ENCODE data around the gene SSRP1.

Gene SSRP1

DNA sequence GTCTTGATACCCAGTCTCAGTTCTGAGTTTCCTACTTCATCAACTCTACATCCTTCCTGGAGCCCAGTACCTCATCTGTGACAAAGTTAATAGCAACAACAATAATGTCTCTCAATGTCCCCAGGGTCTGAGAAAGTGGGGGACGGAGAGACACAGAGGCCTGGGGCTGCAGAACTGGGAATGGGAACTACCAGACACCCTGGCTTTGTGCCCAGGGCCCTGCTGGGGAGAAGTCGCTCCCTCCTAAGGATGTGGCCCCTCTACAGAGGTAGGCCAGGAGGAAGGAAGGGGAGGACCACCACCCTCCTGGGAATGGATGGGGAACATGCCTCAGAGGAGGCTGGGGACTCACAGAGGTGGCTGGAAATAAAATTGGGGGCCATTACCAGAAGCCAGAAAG is 39.8 kb upstream of the SSRP1 start:
- Histone ChIP-seq H3K27me3 (ENCODE audit: insufficient read depth, low read length, poor library complexity) (no peaks in the 10 kb centered on the region), H3K4me3 (ENCODE audit: low read depth in 1 of 2, low read length in 2 of 2) (no peak overlapping the region), H3K9ac (ENCODE audit: low read depth, low read length) (no peak overlapping the region), H3K27ac (ENCODE audit: low read length) (no peak overlapping the region), H3K36me3 (ENCODE audit: insufficient read depth, low read length) (no peaks in the 10 kb centered on the region), H3K79me2 (ENCODE audit: insufficient read depth, low read length) (no peaks in the 10 kb centered on the region), H3K4me1 (ENCODE audit: insufficient read depth, low read length) (no peaks in the 10 kb centered on the region), H4K20me1 (ENCODE audit: insufficient read depth, low read length) (no peaks in the 10 kb centered on the region; the same call in 1 of the 2 replicates), H2AFZ (ENCODE audit: low read depth, low read length) (no peak overlapping the region), H3K9me3 (ENCODE audit: insufficient read depth, low read length, severe bottlenecking) (no peaks in the 10 kb centered on the region), H3K4me2 (ENCODE audit: insufficient read depth, low read length) (no peak overlapping the region)
- TF ChIP-seq, protein P1, sequence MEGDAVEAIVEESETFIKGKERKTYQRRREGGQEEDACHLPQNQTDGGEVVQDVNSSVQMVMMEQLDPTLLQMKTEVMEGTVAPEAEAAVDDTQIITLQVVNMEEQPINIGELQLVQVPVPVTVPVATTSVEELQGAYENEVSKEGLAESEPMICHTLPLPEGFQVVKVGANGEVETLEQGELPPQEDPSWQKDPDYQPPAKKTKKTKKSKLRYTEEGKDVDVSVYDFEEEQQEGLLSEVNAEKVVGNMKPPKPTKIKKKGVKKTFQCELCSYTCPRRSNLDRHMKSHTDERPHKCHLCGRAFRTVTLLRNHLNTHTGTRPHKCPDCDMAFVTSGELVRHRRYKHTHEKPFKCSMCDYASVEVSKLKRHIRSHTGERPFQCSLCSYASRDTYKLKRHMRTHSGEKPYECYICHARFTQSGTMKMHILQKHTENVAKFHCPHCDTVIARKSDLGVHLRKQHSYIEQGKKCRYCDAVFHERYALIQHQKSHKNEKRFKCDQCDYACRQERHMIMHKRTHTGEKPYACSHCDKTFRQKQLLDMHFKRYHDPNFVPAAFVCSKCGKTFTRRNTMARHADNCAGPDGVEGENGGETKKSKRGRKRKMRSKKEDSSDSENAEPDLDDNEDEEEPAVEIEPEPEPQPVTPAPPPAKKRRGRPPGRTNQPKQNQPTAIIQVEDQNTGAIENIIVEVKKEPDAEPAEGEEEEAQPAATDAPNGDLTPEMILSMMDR (IDR thresholded peaks at IDR 0.05; ENCODE audit: borderline replicate concordance, extremely low read depth, low read length, poor library complexity, severe bottlenecking): no peak
- no peak for TF ChIP-seq EZH2 (IDR thresholded peaks at IDR 0.05; ENCODE audit: borderline replicate concordance, low read depth, low read length, severe bottlenecking)
- ATAC-seq (ENCODE audit: insufficient read depth, low read depth) (no peak), DNase-seq (no peak)

DNA sequence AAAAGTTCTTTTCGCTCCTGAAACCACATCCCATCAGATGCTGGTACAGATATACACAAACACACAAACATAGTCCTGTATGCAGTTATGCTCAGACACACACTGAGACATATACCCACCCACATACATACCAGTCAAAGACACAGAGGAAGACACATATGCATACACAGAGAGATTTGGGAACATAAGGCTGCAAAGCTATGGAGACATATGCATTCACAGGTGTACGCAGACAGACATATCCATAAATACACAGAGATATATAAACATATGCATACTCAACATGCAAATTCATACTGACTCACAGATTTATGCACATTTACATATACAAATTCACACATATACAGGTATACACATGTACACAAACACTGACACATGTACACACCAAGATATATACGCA is 39.3 kb upstream of the SSRP1 start:
- no peak for DNase-seq
- TF ChIP-seq EZH2 (IDR thresholded peaks at IDR 0.05; ENCODE audit: borderline replicate concordance, low read depth, low read length, severe bottlenecking): no peak
- TF ChIP-seq, protein P1 (IDR thresholded peaks at IDR 0.05; ENCODE audit: borderline replicate concordance, extremely low read depth, low read length, poor library complexity, severe bottlenecking): no peak
- no peaks in the 10 kb centered on the region for H3K9me3 ChIP-seq (ENCODE audit: insufficient read depth, low read length, severe bottlenecking)
- H3K27me3 ChIP-seq (ENCODE audit: insufficient read depth, low read length, poor library complexity): no peaks in the 10 kb centered on the region
- H3K4me1 ChIP-seq (ENCODE audit: insufficient read depth, low read length): no peaks in the 10 kb centered on the region
- no peak overlapping the region for H2AFZ ChIP-seq (ENCODE audit: low read depth, low read length)
- H4K20me1 ChIP-seq (ENCODE audit: insufficient read depth, low read length): no peaks in the 10 kb centered on the region; the same call in 1 of the 2 replicates
- H3K4me3 ChIP-seq (ENCODE audit: low read depth in 1 of 2, low read length in 2 of 2): no peak overlapping the region
- H3K9ac ChIP-seq (ENCODE audit: low read depth, low read length): no peak overlapping the region
- no peak overlapping the region for H3K4me2 ChIP-seq (ENCODE audit: insufficient read depth, low read length)
- ATAC-seq (ENCODE audit: insufficient read depth, low read depth): no peak
- H3K27ac ChIP-seq (ENCODE audit: low read length): no peak overlapping the region
- H3K79me2 ChIP-seq (ENCODE audit: insufficient read depth, low read length): no peaks in the 10 kb centered on the region
- no peaks in the 10 kb centered on the region for H3K36me3 ChIP-seq (ENCODE audit: insufficient read depth, low read length)

DNA sequence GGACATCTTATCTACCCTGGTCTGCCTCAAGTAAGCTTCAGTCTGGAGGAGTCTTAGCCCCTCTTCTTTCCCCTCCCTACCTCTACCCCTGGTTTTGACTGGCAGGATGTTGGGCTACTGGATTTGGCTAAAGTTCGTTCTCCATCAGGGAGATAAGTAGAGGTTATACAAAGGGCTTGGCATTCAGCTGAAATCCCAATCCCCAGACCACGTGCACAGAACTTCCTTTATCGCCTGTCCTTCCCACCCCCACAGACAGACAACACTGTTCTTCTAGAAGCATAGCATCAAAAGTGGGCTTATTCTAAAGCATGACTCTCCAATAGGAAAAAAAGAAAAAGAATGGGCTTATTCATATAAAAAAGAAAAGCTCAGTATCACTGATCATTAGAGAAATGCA is 37.5 kb upstream of the SSRP1 start:
- DNase-seq (no peak), ATAC-seq (ENCODE audit: insufficient read depth, low read depth) (no peak)
- Histone ChIP-seq H3K4me1 (ENCODE audit: insufficient read depth, low read length) (no peaks in the 10 kb centered on the region), H3K27ac (ENCODE audit: low read length) (no peak overlapping the region), H3K4me2 (ENCODE audit: insufficient read depth, low read length) (no peak overlapping the region), H4K20me1 (ENCODE audit: insufficient read depth, low read length) (no peaks in the 10 kb centered on the region; the same call in 1 of the 2 replicates), H2AFZ (ENCODE audit: low read depth, low read length) (no peak overlapping the region), H3K36me3 (ENCODE audit: insufficient read depth, low read length) (no peaks in the 10 kb centered on the region), H3K79me2 (ENCODE audit: insufficient read depth, low read length) (no peaks in the 10 kb centered on the region), H3K4me3 (ENCODE audit: low read depth in 1 of 2, low read length in 2 of 2) (no peak overlapping the region), H3K9me3 (ENCODE audit: insufficient read depth, low read length, severe bottlenecking) (no peaks in the 10 kb centered on the region), H3K9ac (ENCODE audit: low read depth, low read length) (no peak overlapping the region), H3K27me3 (ENCODE audit: insufficient read depth, low read length, poor library complexity) (no peaks in the 10 kb centered on the region)
- no peak for TF ChIP-seq EZH2 (IDR thresholded peaks at IDR 0.05; ENCODE audit: borderline replicate concordance, low read depth, low read length, severe bottlenecking)
- TF ChIP-seq, protein P1 (IDR thresholded peaks at IDR 0.05; ENCODE audit: borderline replicate concordance, extremely low read depth, low read length, poor library complexity, severe bottlenecking): no peak

DNA sequence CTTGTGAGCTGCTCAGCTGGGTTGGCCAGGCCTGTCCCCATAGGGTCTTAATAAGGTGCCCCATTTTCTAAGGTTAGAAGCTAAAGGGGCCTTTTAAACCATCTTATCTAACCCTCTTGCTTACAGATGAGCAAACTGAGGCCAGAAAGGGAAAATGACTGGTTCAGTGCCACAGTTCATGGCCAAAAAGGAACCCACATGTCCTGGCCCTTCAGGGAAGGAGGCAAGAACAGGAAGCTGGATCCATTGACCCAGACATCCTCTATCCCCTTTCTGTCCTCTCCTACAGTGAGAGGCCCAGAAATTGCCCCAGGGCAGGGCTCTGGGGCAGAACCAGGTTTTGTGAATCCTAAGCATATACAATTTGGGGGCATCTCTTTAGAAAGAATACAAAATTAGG is 35.2 kb upstream of the SSRP1 start:
- Histone ChIP-seq H4K20me1 (ENCODE audit: insufficient read depth, low read length) (no peaks in the 10 kb centered on the region), H3K4me1 (ENCODE audit: insufficient read depth, low read length) (no peaks in the 10 kb centered on the region), H2AFZ (ENCODE audit: low read depth, low read length) (no peak overlapping the region), H3K27ac (ENCODE audit: low read length) (no peak overlapping the region), H3K79me2 (ENCODE audit: insufficient read depth, low read length) (no peaks in the 10 kb centered on the region), H3K9me3 (ENCODE audit: insufficient read depth, low read length, severe bottlenecking) (no peaks in the 10 kb centered on the region), H3K9ac (ENCODE audit: low read depth, low read length) (no peak overlapping the region), H3K4me2 (ENCODE audit: insufficient read depth, low read length) (no peak overlapping the region), H3K27me3 (ENCODE audit: insufficient read depth, low read length, poor library complexity) (no peaks in the 10 kb centered on the region), H3K36me3 (ENCODE audit: insufficient read depth, low read length) (no peaks in the 10 kb centered on the region), H3K4me3 (ENCODE audit: low read depth in 1 of 2, low read length in 2 of 2) (no peak overlapping the region)
- DNase-seq: no peak
- TF ChIP-seq, protein P1 (IDR thresholded peaks at IDR 0.05; ENCODE audit: borderline replicate concordance, extremely low read depth, low read length, poor library complexity, severe bottlenecking): no peak
- TF ChIP-seq EZH2 (IDR thresholded peaks at IDR 0.05; ENCODE audit: borderline replicate concordance, low read depth, low read length, severe bottlenecking): no peak
- no peak for ATAC-seq (ENCODE audit: insufficient read depth, low read depth)
